IPS DF 6.9 (cell line): ENCODE data around the gene SLC4A7.
A peak's percentile ranks its signal among the peaks of the same experiment; 100 is the strongest.

Experiments
- DNase-seq: peaks from one replicate; pipeline ENCODE4 v3.0.0-alpha.2; 2013; ENCODE audit warnings: low read depth, low spot score
- H3K27ac ChIP-seq: one replicate; pipeline ENCODE4 v1.5.1; 2013; ENCODE audit warnings: low read length, control low read depth
- H3K27me3 ChIP-seq: 2 replicates; pipeline ENCODE4 v1.6.1; 2013; ENCODE audit warnings: mild to moderate bottlenecking, low read length; ENCODE audit not compliant: control insufficient read depth, insufficient read depth
- H3K36me3 ChIP-seq: 2 replicates; pipeline ENCODE4 v1.6.1; 2013; ENCODE audit warnings: low read length; ENCODE audit not compliant: control insufficient read depth, insufficient read depth
- H3K4me1 ChIP-seq: 2 replicates; pipeline ENCODE4 v1.6.1; 2013; ENCODE audit warnings: low read length; ENCODE audit not compliant: control insufficient read depth, insufficient read depth
- H3K4me3 ChIP-seq: 2 replicates; pipeline ENCODE4 v1.5.1; 2013; ENCODE audit warnings: mild to moderate bottlenecking, low read length
- H3K9me3 ChIP-seq: 2 replicates; pipeline ENCODE4 v1.6.1; 2013; ENCODE audit warnings: low read length, inconsistent platforms; ENCODE audit not compliant: control insufficient read depth, insufficient read depth
- WGBS: extraction: QIAGEN DNeasy Blood & Tissue Kit; methylation state at CpG from one replicate; pipeline ENCODE4 v1.1.7; 2013; ENCODE audit warnings: mixed read lengths, missing lambda C conversion rate; ENCODE audit not compliant: insufficient read length, insufficient coverage; 5-methylcytosine and 5-hydroxymethylcytosine counted together

SLC4A7 gene

DNA sequence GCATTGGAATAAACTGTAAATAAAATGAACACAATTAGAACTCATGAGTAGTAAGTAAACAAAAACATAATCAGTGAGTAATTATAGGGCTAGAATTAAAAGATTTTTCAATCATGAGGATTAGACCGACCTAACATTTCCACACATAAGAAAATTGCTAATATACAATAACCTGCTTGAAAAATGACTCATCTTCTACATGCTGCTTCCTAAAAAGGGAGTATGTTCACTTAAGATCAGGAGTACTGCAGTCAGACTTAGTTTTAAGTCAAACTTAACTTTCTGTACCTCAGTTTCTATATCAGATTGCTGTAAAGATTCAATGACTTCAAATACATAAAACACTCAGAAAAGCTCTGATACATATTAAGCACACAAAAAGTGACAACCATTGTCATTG is 92.4 kb downstream of the SLC4A7 start:
- no peaks in the 10 kb centered on the region for H3K36me3 ChIP-seq
- no peaks in the 10 kb centered on the region for H3K9me3 ChIP-seq
- no peak overlapping the region for H3K27ac ChIP-seq
- no peak for DNase-seq
- H3K4me1 ChIP-seq = no peaks in the 10 kb centered on the region
- WGBS = no CpG with 5 or more reads among the region's 1 CpG
- H3K27me3 ChIP-seq = no peaks in the 10 kb centered on the region
- H3K4me3 ChIP-seq = no peak overlapping the region

DNA sequence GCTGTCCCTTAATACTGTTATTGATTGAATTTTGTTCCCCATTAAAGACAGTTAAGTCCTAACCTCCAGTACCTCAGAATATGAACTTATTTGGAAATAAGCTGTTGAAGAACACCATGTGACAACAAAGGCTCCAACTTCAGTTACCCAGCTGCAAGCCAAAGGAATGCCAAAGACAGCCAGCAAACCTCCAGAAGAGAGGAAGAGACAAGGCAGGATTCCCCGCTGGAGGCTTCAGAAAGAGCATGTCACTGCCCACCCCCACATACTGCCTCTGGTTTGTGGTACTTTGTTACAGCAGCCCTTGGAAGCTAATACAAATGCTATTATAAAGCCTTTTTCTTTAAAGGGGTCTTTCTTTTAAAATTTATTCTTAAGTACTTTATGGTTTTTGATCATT is 96.6 kb downstream of the SLC4A7 start:
- no CpG with 5 or more reads among the region's 1 CpG for WGBS
- no peaks in the 10 kb centered on the region for H3K9me3 ChIP-seq
- H3K36me3 ChIP-seq = no peaks in the 10 kb centered on the region

GRCh38 chr3:27385504-27385903 is 98.7 kb downstream of the SLC4A7 start:
- no peaks in the 10 kb centered on the region for H3K36me3 ChIP-seq
- no peak overlapping the region for H3K4me3 ChIP-seq
- H3K9me3 ChIP-seq = no peaks in the 10 kb centered on the region
- H3K27ac ChIP-seq = no peak overlapping the region
- no peaks in the 10 kb centered on the region for H3K4me1 ChIP-seq
- DNase-seq = no peak
- H3K27me3 ChIP-seq = no peaks in the 10 kb centered on the region

More for the DNA sequence above, 96.6 kb downstream of the SLC4A7 start:
- Histone ChIP-seq H3K4me3 (no peak overlapping the region), H3K27ac (no peak overlapping the region), H3K27me3 (no peaks in the 10 kb centered on the region), H3K4me1 (no peaks in the 10 kb centered on the region)
- DNase-seq = no peak

DNA sequence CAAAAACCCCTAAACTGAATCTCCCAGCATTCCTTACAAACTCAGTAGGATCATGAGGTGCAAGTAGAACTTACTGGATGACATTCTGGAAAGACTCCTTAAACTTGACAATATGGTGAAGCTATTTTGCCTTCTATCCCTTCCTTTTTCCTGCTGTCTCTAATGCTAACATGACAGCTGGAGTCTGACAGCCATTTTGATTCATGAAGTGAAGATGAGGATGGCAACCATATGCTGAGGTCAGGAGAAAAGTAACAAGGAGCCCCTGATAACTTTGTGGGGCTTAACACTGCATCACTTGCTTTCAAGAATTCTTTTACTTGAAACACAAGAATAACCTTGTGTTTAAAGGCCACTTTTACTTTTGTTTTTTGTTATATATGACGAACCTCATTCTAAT is 100.0 kb downstream of the SLC4A7 start:
- no peaks in the 10 kb centered on the region; the same call in 1 of the 2 replicates for H3K36me3 ChIP-seq

GRCh38 chr3:27380433-27381357 is 103.5 kb downstream of the SLC4A7 start:
- H3K27me3 ChIP-seq = no peaks in the 10 kb centered on the region
- H3K9me3 ChIP-seq = no peaks in the 10 kb centered on the region
- H3K4me3 ChIP-seq = no peak overlapping the region
- no peaks in the 10 kb centered on the region; the same call in 1 of the 2 replicates for H3K36me3 ChIP-seq
- no peak overlapping the region for H3K27ac ChIP-seq
- WGBS = no CpG with 5 or more reads among the region's 3 CpGs
- no peak for DNase-seq
- no peaks in the 10 kb centered on the region for H3K4me1 ChIP-seq

More for the DNA sequence above, 100.0 kb downstream of the SLC4A7 start:
- H3K27me3 ChIP-seq = no peaks in the 10 kb centered on the region
- no peak overlapping the region for H3K27ac ChIP-seq
- H3K9me3 ChIP-seq = no peaks in the 10 kb centered on the region
- DNase-seq = no peak
- no CpG with 5 or more reads among the region's 1 CpG for WGBS
- H3K4me1 ChIP-seq = no peaks in the 10 kb centered on the region
- no peak overlapping the region for H3K4me3 ChIP-seq

- Histone ChIP-seq H3K4me3 (no peak overlapping the region), H3K9me3 (no peaks in the 10 kb centered on the region), H3K4me1 (no peaks in the 10 kb centered on the region), H3K27ac (no peak overlapping the region), H3K27me3 (no peaks in the 10 kb centered on the region), H3K36me3 (no peaks in the 10 kb centered on the region; the same call in 1 of the 2 replicates)
- DNase-seq = no peak
These were observed 105.9 kb downstream of the SLC4A7 start for GRCh38 chr3:27378331-27378730.

- no peaks in the 10 kb centered on the region for H3K27me3 ChIP-seq
- DNase-seq = no peak
- no peaks in the 10 kb centered on the region for H3K4me1 ChIP-seq
- WGBS = no CpG with 5 or more reads among the region's 6 CpGs
- no peak overlapping the region for H3K4me3 ChIP-seq
- H3K36me3 ChIP-seq = no peaks in the 10 kb centered on the region; the same call in 1 of the 2 replicates
- H3K27ac ChIP-seq = no peak overlapping the region
- no peaks in the 10 kb centered on the region for H3K9me3 ChIP-seq
These were observed 107.9 kb downstream of the SLC4A7 start for GRCh38 chr3:27376109-27376772.

GRCh38 chr3:27368831-27369607 is 115.2 kb downstream of the SLC4A7 start, which contains the start of gene NEK10:
TSS of gene NEK10 (minus strand) at chr3:27369383. CDS start at chr3:27352882, 16,501 bp downstream.
- Histone ChIP-seq H3K27ac (no peak within 1 kb of the TSS), H3K4me1 (no peaks in the 10 kb centered on the region), H3K27me3 (no peaks in the 10 kb centered on the region), H3K4me3 (peak within 1 kb of the TSS; percentile 61), H3K36me3 (no peaks in the 10 kb centered on the region), H3K9me3 (no peaks in the 10 kb centered on the region)
- DNase-seq = peak; percentile 82
- no CpG with 5 or more reads among the region's 48 CpGs for WGBS

GRCh38 chr3:27366062-27366591 is 118.1 kb downstream of the SLC4A7 start:
- H3K4me3 ChIP-seq = no peak overlapping the region
- no peak overlapping the region for H3K27ac ChIP-seq
- H3K27me3 ChIP-seq = no peaks in the 10 kb centered on the region
- no peaks in the 10 kb centered on the region for H3K4me1 ChIP-seq
- DNase-seq = no peak
- WGBS = no CpG with 5 or more reads among the region's 1 CpG
- H3K36me3 ChIP-seq = no peaks in the 10 kb centered on the region
- H3K9me3 ChIP-seq = no peaks in the 10 kb centered on the region
